H9 (cell line): ENCODE data around the gene METTL1. TPM values are rescaled to one million over a fixed set of nuclear protein-coding genes. Genes with fewer than 3 reads are reported as not detected.

Source experiments
- DNase-seq: peaks from one replicate; pipeline ENCODE4 v3.0.0-alpha.2; 2017
- H2AFZ ChIP-seq: one replicate; pipeline ENCODE4 v1.6.1; 2013; ENCODE audit warnings: mild to moderate bottlenecking, low read length, control low read depth, moderate library complexity
- H2AK5ac ChIP-seq: 2 replicates; pipeline ENCODE4 v1.6.1; 2013; ENCODE audit warnings: low read length, control low read depth, mixed read lengths; ENCODE audit not compliant: insufficient read length
- H2BK120ac ChIP-seq: one replicate; pipeline ENCODE4 v1.6.1; 2013; ENCODE audit warnings: low read depth, mild to moderate bottlenecking, low read length, control low read depth, inconsistent platforms; ENCODE audit not compliant: poor library complexity, severe bottlenecking
- H2BK12ac ChIP-seq: 2 replicates; pipeline ENCODE4 v1.6.1; 2013; ENCODE audit warnings: low read length, control low read depth, mixed read lengths, low read depth; ENCODE audit not compliant: insufficient read length
- H2BK15ac ChIP-seq: 2 replicates; pipeline ENCODE4 v1.6.1; 2013; ENCODE audit warnings: low read depth, low read length, control low read depth
- H2BK20ac ChIP-seq: one replicate; pipeline ENCODE4 v1.6.1; 2013; ENCODE audit warnings: low read depth, mild to moderate bottlenecking, low read length, control low read depth, inconsistent platforms; ENCODE audit not compliant: poor library complexity, severe bottlenecking
- H2BK5ac ChIP-seq: 2 replicates; pipeline ENCODE4 v1.6.1; 2013; ENCODE audit warnings: low read length, control low read depth, mixed read lengths; ENCODE audit not compliant: insufficient read length
- H3K14ac ChIP-seq: 2 replicates; pipeline ENCODE4 v1.6.1; 2013; ENCODE audit warnings: low read length, control low read depth; ENCODE audit not compliant: insufficient read depth
- H3K18ac ChIP-seq: 2 replicates; pipeline ENCODE4 v1.6.1; 2013; ENCODE audit warnings: low read depth, mild to moderate bottlenecking, mixed read lengths, low read length, control low read depth; ENCODE audit not compliant: insufficient read length
- H3K23ac ChIP-seq: 2 replicates; pipeline ENCODE4 v1.6.1; 2013; ENCODE audit warnings: low read length, control low read depth, mixed read lengths, low read depth; ENCODE audit not compliant: insufficient read length
- H3K23me2 ChIP-seq: 2 replicates; pipeline ENCODE4 v1.6.1; 2013; ENCODE audit warnings: low read depth, mild to moderate bottlenecking, mixed read lengths, low read length, control low read depth; ENCODE audit not compliant: insufficient read length, poor library complexity, severe bottlenecking
- H3K27ac ChIP-seq: 2 replicates; pipeline ENCODE4 v1.5.1; 2013; ENCODE audit warnings: low read length, control low read depth, mixed read lengths, low read depth; ENCODE audit not compliant: insufficient read length
- H3K27me3 ChIP-seq: 2 replicates; pipeline ENCODE4 v1.6.1; 2013; ENCODE audit warnings: low read length, control low read depth, inconsistent platforms; ENCODE audit not compliant: insufficient read depth
- H3K4ac ChIP-seq: 2 replicates; pipeline ENCODE4 v1.6.1; 2013; ENCODE audit warnings: low read depth, mild to moderate bottlenecking, control low read depth, inconsistent platforms, low read length, moderate library complexity
- H3K4me1 ChIP-seq: 2 replicates; pipeline ENCODE4 v1.6.1; 2013; ENCODE audit warnings: low read length, control low read depth, inconsistent platforms; ENCODE audit not compliant: insufficient read depth
- H3K4me2 ChIP-seq: 2 replicates; pipeline ENCODE4 v1.6.1; 2013; ENCODE audit warnings: low read length, control low read depth, mixed read lengths; ENCODE audit not compliant: insufficient read length, insufficient read depth
- H3K56ac ChIP-seq: 2 replicates; pipeline ENCODE4 v1.6.1; 2013; ENCODE audit warnings: low read depth, mild to moderate bottlenecking, mixed read lengths, low read length, control low read depth; ENCODE audit not compliant: insufficient read length
- H3K79me1 ChIP-seq: 2 replicates; pipeline ENCODE4 v1.6.1; 2013; ENCODE audit warnings: low read depth, mild to moderate bottlenecking, moderate library complexity, low read length, control low read depth, inconsistent platforms; ENCODE audit not compliant: insufficient read depth, poor library complexity, severe bottlenecking
- H3K79me2 ChIP-seq: 2 replicates; pipeline ENCODE4 v1.6.1; 2013; ENCODE audit warnings: low read length, control low read depth, inconsistent platforms; ENCODE audit not compliant: insufficient read depth
- H3K9ac ChIP-seq: 2 replicates; pipeline ENCODE4 v1.6.1; 2013; ENCODE audit warnings: low read length, control low read depth, mixed read lengths; ENCODE audit not compliant: insufficient read length; ENCODE audit errors: extremely low read depth
- H3K9me3 ChIP-seq: one replicate; pipeline ENCODE4 v1.6.1; 2013; ENCODE audit warnings: low read depth, low read length, inconsistent platforms; ENCODE audit not compliant: control insufficient read depth
- H3T11ph ChIP-seq: one replicate; pipeline ENCODE4 v1.6.1; 2013; ENCODE audit warnings: mild to moderate bottlenecking, low read length, control low read depth, inconsistent platforms
- H4K20me1 ChIP-seq: one replicate; pipeline ENCODE4 v1.6.1; 2013; ENCODE audit not compliant: control insufficient read depth, insufficient read length, insufficient read depth
- H4K5ac ChIP-seq: 2 replicates; pipeline ENCODE4 v1.6.1; 2013; ENCODE audit warnings: low read depth, mild to moderate bottlenecking, mixed read lengths, low read length, control low read depth; ENCODE audit not compliant: insufficient read length
- H4K8ac ChIP-seq: replicated peaks from 2 replicates; pipeline ENCODE4 v1.6.1; 2013; ENCODE audit warnings: low read length, control low read depth, mixed read lengths, low read depth; ENCODE audit not compliant: insufficient read length
- H4K91ac ChIP-seq: 2 replicates; pipeline ENCODE4 v1.6.1; 2013; ENCODE audit warnings: low read depth, mild to moderate bottlenecking, moderate library complexity, mixed read lengths, low read length, control low read depth; ENCODE audit not compliant: insufficient read length
- H3K27ac Mint-ChIP-seq, 3 experiments: 2 replicates in 2 of 3; 3 replicates in 1 of 3; pipeline ENCODE4 v1.8.0; 2020 to 2021; ENCODE audit warnings: mixed read lengths in 3 of 3, mild to moderate bottlenecking in 1 of 3, moderate library complexity in 1 of 3
- H3K27me3 Mint-ChIP-seq: 2 replicates; pipeline ENCODE4 v1.8.0; 2021; ENCODE audit warnings: low read depth, mild to moderate bottlenecking, moderate library complexity, mixed read lengths
- H3K36me3 Mint-ChIP-seq, 3 experiments: 2 replicates in 2 of 3; 3 replicates in 1 of 3; pipeline ENCODE4 v1.8.0; 2020 to 2021; ENCODE audit warnings: low read depth in 3 of 3, mixed read lengths in 3 of 3; ENCODE audit not compliant: insufficient read depth in 1 of 3
- H3K4me1 Mint-ChIP-seq, 2 experiments: 2 replicates each; pipeline ENCODE4 v1.8.0; 2020; ENCODE audit warnings: mixed read lengths in 2 of 2
- H3K4me3 Mint-ChIP-seq, 2 experiments: 2 replicates in 1 of 2; 3 replicates in 1 of 2; pipeline ENCODE4 v1.8.0; 2020 to 2021; ENCODE audit warnings: mild to moderate bottlenecking in 2 of 2, mixed read lengths in 2 of 2, moderate library complexity in 1 of 2
- H3K9me3 Mint-ChIP-seq, 2 experiments: 2 replicates in 1 of 2; 3 replicates in 1 of 2; pipeline ENCODE4 v1.8.0; 2020; ENCODE audit warnings: mild to moderate bottlenecking in 2 of 2, mixed read lengths in 2 of 2, moderate library complexity in 1 of 2
- CTCF ChIP-seq: fragments of 200-600 bp; sonication (generic); conservative IDR thresholded peaks from 3 replicates; pipeline ENCODE4 v1.8.0; 2021; ENCODE audit warnings: antibody characterized with exemption, mild to moderate bottlenecking
- WGBS: extraction: QIAGEN DNeasy Blood & Tissue Kit; methylation state at CpG from one replicate; pipeline ENCODE4 v1.1.7; 2013; ENCODE audit warnings: missing lambda C conversion rate, low lambda C conversion rate, mixed read lengths; ENCODE audit not compliant: insufficient read length; ENCODE audit errors: extremely low coverage; 5-methylcytosine and 5-hydroxymethylcytosine counted together
- microRNA-seq: library from miRNA; unstranded; fragments of <30 nt; microRNA quantifications from one replicate; pipeline ENCODE4, GENCODE V29; 2020; ENCODE audit warnings: borderline microRNAs expressed
- total RNA-seq: library from RNA; stranded (reverse); gene quantifications from 2 replicates; pipeline ENCODE4 v1.2.1, GENCODE V29; 2021

The METTL1 gene
- total RNA-seq, 1 experiment from 2014 or later: 58.4 TPM

GRCh38 chr12:57718641-57719528, 53.0 kb downstream of the METTL1 start:
- Histone ChIP-seq H2BK120ac (no peak overlapping the region), H3K27me3 (no peaks in the 10 kb centered on the region; the same call in 1 of the 2 replicates), H3K4me1 (no peaks in the 10 kb centered on the region), H2AK5ac (no peak overlapping the region), H4K20me1 (no peaks in the 10 kb centered on the region), H3K79me1 (no peaks in the 10 kb centered on the region), H3T11ph (no peak overlapping the region), H2AFZ (no peak overlapping the region), H2BK12ac (no peak overlapping the region), H4K91ac (no peak overlapping the region), H3K23ac (no peak overlapping the region), H3K56ac (no peak overlapping the region), H4K5ac (no peak overlapping the region), H4K8ac (no peak overlapping the region), H3K23me2 (no peaks in the 10 kb centered on the region), H3K4ac (no peak overlapping the region), H3K27ac (no peak overlapping the region), H2BK5ac (no peak overlapping the region), H2BK15ac (no peak overlapping the region), H3K9ac (no peak overlapping the region), H3K9me3 (no peaks in the 10 kb centered on the region), H3K79me2 (no peaks in the 10 kb centered on the region), H3K4me2 (no peak overlapping the region), H3K18ac (no peak overlapping the region), H2BK20ac (no peak overlapping the region), H3K14ac (no peak overlapping the region)
- no peak for TF ChIP-seq CTCF
- Mint-ChIP-seq H3K36me3 (peaks cover 14 to 52% (median 23%) of the 10 kb centered on the region in 3 experiments), H3K4me3 (no peak overlapping the region), H3K27ac (no peak overlapping the region), H3K27me3 (peaks cover 9% of the 10 kb centered on the region), H3K4me1 (peaks cover 0 to 3% of the 10 kb centered on the region in 2 experiments; a peak in 3 of 4 replicates), H3K9me3 (no peaks in the 10 kb centered on the region)
- DNase-seq: no peak
- WGBS: no CpG with 5 or more reads among the region's 15 CpGs

Small RNAs within 50 kb of the gene (microRNA-seq; reads per million reads assigned to microRNA genes)
- not detected for gene MIR6759

Other genes with a start within 250 kb of the METTL1 start
- gene MBD6, start 249.3 kb downstream of the METTL1 start, total RNA-seq: 66.0 and 66.8 TPM in 2 replicates
- gene DCTN2, start 224.9 kb downstream of the METTL1 start, total RNA-seq: 96.6 and 97.7 TPM in 2 replicates
- gene KIF5A, start 222.1 kb downstream of the METTL1 start, total RNA-seq: 17.7 and 18.5 TPM in 2 replicates
- gene PIP4K2C, start 180.9 kb downstream of the METTL1 start, total RNA-seq: 37.1 and 40.7 TPM in 2 replicates
- 65.2 and 67.5 TPM in 2 replicates for gene DTX3, start 167.3 kb downstream of the METTL1 start, total RNA-seq
- 22.6 and 24.4 TPM in 2 replicates for gene ARHGEF25, start 160.7 kb downstream of the METTL1 start, total RNA-seq
- 2.3 and 2.6 TPM in 2 replicates for gene B4GALNT1, start 138.9 kb downstream of the METTL1 start, total RNA-seq
- 111 and 112 TPM in 2 replicates for gene OS9, start 78.0 kb downstream of the METTL1 start, total RNA-seq
- gene AGAP2, start 33.4 kb downstream of the METTL1 start, total RNA-seq: 4.6 and 5.3 TPM in 2 replicates
- gene TSPAN31, start 27.1 kb downstream of the METTL1 start, total RNA-seq: 18.8 and 20.0 TPM in 2 replicates
- 217 and 218 TPM in 2 replicates for gene CDK4, start 19.8 kb downstream of the METTL1 start, total RNA-seq
- 20.5 and 20.9 TPM in 2 replicates for gene MARCHF9, start 17.0 kb downstream of the METTL1 start, total RNA-seq
- 6.1 and 6.5 TPM in 2 replicates for gene CYP27B1, start 5.0 kb downstream of the METTL1 start, total RNA-seq
- 2.1 and 2.9 TPM in 2 replicates for gene EEF1AKMT3, start 509 bp upstream of the METTL1 start, total RNA-seq
- 50.2 and 53.3 TPM in 2 replicates for gene TSFM, start 10.7 kb upstream of the METTL1 start, total RNA-seq
- gene AVIL, start 46.6 kb upstream of the METTL1 start, total RNA-seq: 1.9 and 2.2 TPM in 2 replicates
- 97.5 and 103 TPM in 2 replicates for gene CTDSP2, start 74.6 kb upstream of the METTL1 start, total RNA-seq
- gene ATP23, start 169.5 kb upstream of the METTL1 start, total RNA-seq: 4.7 and 5.1 TPM in 2 replicates